Stimulated activated CD8-positive, alpha-beta memory T cell treated with anti-CD3 and anti-CD28 coated beads, Interleukin-7, amount 100 ng/mL, for 1 hour (primary cell): Measurements from ENCODE around the gene WDR26.
"Not testable (repeated sequence)": the region's sequence is repeated elsewhere in the genome, so short reads cannot be mapped to it uniquely, and the experiment has no call there.

ENCODE experiments used
- DNase-seq, 2 donors: peaks; one replicate each; pipeline ENCODE4 v3.0.0-alpha.2; 2020; ENCODE audit warnings: low read depth in 2 of 2

WDR26 gene

GRCh38 chr1:224433701-224434672 is 610 bp downstream of the WDR26 start:
- peak in 1 of 2 donors; percentile 17 for DNase-seq

DNA sequence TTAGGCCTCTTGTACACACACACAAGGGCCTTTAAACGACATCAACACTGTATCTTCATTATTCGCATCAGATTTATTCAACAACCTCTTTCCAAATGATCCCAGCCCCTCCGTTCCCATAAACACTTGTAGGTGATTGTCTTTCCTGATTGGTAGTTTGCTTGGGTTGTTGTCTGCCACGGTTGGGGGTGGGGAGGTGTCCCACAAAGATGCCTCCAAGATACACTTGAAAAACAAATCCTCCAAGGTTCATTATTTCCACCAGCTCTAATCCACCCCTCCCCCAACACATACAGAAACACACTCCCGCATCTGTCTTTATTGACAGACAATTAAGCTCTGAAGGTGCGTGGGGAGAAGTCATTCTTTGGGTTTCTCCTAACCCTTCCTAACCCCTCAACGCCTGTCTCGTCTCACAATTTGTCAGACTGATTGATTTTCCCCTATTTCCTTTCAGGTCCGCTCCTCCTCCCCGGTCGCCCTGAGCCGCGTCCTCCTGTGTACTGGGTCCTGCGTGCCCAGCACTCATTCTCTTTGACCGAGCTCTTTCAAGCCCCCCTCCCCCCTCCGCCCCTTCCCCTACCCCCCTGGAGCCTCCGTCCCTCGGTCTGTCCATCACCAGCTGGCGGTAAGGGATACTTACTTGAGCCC is 1.4 kb downstream of the WDR26 start:
- no peak for DNase-seq

GRCh38 chr1:224432672-224433040 is 1.9 kb downstream of the WDR26 start:
- no peak for DNase-seq

DNA sequence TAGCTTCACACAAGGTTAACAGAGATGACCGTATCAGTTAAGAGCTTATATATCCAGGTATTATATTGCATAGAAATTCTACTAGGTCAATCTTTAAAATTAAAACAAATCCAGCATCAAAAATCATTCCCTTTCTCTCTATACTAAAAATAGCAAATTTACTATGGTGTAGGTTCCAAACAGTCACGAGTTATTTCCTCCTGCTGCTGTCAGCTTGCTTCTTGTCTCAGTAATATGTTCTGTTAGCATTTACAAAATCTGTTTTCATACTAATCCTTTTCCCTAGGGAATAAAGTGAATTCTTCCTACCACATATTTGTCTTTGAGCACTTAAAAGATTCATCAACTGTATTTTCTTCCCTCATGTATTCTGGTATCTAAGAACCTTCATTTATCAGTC is 2.5 kb downstream of the WDR26 start:
- DNase-seq: no peak

- no peak for DNase-seq
These were observed 2.9 kb downstream of the WDR26 start for GRCh38 chr1:224431726-224432125.

- no peak for DNase-seq
These were observed 4.0 kb downstream of the WDR26 start for GRCh38 chr1:224430511-224431113.

DNA sequence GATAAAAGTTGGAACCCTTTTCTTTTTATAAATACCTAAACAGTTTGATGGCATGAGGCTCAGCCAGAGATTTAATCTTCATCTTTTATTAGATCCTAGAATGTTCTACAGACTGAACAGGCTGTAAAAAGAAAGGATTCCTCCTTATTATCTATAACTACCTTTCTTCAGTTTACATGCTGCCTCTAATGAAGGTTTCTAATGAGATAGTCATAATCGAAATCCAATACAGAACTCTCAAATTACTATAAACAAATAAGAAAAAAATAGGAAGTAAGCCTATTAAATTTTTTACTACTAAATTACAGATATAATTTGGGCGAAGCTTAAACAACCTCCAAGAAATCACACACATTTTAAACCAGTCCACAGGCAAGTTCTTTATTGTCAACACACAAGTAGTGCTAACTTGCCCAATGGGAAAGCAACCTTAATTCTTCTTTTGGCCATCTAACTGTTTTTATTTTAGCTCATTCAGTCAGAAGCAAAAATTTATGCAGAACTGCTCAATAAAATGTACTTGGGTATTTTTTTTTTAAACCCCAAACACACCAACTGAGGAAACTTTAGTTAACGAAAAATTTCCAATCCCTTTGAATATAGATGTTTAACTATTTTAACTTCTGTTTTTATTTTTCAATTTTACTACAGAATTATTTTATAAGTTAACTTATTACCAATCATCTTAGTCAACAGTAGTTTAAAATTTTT is 4.8 kb downstream of the WDR26 start:
- no peak for DNase-seq

DNA sequence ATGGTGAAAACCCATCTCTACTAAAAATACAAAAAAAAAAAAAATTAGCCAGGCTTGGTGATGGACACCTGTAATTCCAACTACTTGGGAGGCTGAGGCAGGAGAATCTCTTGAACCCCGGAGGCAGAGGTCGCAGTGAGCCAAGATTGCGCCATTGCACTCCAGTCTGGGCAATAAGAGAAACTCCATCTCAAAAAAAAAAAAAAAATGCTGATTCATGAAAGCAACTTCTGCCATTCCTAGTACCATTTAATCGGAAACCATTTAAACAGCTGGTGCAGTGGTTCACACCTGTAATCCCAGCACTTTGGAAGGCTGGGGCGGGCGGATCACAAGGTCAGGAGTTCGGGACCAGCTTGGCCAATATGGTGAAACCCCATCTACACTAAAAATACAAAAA is 5.9 kb downstream of the WDR26 start:
- not testable (repeated sequence) for DNase-seq

DNA sequence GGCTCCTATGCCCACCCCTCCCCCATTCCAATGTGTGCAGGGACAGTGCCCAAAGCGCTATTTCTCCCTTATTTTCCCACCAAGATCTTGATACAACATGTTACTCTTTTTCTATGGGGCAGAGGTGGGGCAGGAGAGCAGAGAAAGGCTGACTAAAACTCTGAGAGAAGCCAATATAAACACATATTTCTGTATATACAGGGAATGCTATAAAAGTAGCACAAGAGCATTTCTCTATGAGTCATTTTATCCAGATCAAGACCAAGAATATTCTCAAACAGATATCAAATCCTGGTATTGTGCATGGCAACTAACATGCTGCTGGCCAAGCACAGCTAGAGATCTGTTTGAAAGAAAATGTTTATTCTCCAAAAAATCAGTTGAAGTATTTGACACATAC is 7.3 kb downstream of the WDR26 start:
- no peak for DNase-seq

DNA sequence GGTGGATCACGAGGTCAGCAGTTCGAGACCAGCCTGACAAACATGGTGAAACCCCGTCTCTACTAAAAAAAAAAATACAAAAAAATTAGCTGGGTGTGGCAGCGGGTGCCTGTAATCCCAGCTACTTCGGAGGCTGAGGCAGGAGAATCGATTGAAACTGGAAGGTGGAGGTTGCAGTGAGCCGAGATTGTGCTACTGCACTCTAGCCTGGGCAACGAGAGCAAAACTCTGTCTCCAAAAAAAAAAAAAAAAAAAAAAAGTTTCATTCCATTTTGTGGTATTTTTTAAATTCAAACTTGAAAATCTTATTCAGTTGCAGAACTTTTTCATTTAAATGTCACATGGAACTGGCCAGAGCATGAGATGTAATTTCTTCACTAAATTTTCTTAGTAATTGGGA is 7.7 kb downstream of the WDR26 start:
- DNase-seq: not testable (repeated sequence)

DNA sequence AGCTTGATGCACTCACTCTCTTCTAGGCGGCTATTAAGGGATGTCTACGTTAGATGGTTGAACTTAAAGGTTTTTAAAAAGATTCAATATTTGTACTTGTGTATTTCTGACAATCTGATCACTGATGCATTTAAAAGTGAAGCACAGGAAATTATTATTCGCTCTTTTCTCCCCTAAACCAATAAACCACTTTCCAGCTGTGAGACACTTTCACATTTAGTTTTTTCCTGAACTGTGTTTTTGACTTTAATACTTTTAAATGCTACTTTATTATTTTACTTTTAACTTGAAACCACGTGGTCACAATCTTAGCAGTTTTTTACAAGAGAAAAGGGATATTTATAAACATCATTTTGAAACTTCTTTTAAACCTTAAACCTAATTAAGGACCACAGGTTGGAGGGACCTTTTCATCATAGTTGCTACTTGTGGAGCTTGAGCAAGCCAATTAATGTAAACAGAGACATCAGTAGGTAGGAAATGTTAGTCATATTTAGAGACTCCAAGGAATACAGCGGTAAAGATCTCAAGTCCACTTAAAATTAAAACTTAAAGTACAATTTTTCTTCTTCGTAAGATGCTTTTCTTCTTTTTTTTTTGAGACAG is 9.2 kb downstream of the WDR26 start:
- no peak for DNase-seq

GRCh38 chr1:224420106-224420505 is 14.5 kb downstream of the WDR26 start:
- DNase-seq: no peak

- DNase-seq: no peak
These were observed 22.8 kb downstream of the WDR26 start for GRCh38 chr1:224411766-224412165.

DNA sequence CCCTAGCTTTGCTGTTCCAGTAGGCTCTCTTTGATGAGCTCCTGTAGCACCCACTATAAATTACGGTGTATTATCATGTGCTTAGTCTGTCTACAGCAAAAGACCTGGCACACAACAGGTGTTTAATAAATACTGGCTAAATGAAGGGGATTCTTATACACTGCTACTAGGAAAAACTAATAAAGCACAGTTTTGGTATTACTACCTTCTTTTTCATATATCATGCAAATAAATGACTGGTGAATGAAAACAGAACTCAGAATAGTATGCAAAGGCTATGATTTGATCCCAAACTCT is 26.4 kb downstream of the WDR26 start:
- DNase-seq: no peak

DNA sequence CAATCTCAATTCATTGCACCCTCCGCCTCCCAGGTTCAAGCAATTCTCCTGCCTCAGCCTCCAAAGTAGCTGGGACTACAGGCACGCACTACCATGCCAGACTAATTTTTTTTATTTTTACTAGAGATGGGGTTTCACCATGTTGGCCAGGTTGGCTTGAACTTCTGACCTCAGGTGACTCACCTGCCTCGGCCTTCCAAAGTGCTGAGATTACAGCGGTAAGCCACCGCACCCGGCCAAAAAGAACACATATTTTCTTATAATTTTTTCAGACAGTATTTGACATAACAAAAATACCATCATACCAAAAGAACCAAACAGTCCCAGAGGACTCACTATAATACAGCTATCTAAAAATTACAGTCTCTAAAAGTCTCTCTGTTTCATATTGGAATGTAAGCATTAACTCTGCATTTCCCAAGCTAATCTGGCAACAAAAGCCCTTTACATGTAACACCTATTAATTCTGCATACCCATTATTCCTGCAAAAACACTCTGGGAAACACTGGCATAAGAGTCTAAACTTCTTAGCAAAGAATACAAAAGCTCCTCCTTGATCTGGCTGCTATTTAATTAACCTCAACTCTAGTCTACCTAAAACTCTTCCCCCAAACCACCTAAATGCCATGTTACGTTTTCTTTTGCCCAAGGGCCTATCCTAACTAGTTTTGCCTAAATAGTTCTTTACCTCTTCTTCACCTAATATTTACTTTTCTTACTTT is 26.9 kb downstream of the WDR26 start:
- DNase-seq: no peak

DNA sequence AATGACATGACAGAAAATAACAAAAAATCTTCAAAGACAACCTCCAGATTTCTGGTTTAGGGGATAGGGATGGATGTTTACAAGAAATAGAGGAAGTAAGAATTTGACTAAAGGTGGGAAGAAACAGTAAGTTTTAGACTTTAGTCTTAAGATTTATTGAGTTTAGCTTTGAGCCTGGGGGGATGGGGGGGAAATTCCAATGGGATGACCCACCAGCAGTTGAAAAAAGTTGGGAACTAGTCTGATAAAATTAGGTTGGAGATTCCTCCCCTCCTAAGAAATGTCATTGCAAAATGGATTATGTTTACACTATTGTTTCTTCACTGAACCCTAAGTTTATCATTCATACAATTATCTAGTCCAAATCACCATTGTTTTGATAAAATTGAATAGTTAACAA is 28.4 kb downstream of the WDR26 start:
- no peak for DNase-seq

DNA sequence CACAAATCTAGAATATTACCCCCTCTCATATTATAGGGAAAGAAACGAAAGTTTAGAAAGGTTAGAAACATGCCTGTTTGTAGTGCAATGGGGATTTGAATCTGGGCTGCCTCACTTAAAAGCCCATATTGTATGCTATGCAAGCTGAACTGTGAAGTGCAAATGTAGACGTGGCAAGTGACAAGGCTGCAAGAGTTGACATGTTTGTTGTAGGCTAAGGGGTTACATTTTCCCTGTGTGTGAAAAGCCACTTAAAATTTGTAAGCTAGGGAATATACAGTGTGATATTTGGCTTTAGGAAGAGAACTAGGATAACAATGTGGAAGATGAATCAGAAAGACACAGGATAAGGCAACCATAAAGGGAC is 29.0 kb downstream of the WDR26 start:
- DNase-seq: no peak

- DNase-seq: no peak
These were observed 29.5 kb downstream of the WDR26 start for GRCh38 chr1:224404916-224405603.

DNA sequence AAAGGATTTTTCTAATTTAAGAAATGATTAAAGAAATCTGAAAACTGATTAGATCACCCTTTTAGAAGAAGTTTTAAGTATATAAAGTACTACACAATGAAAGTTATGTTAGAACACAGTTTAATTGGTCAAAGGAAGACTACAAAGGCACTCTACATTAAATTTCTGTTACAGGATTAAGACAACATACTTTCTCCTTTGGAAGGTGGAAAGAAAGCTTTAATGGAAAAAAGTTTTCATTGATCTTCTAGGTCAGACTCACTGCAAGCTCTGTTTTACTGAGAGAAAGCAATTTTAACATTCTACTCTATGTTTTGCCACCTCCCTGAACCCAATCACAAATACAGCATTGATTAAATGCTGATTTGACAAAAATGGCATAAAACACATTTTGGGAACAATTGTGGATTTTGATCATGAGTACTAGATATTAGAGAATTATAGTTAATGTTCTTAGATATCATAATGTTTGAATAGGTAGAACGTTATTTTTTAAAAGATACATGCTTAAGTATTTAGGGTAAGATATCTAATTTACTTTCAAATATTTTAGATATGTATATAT is 32.0 kb downstream of the WDR26 start:
- DNase-seq: no peak

GRCh38 chr1:224399887-224400286 is 34.7 kb downstream of the WDR26 start:
- DNase-seq: no peak
